22Rv1 (cell line): ENCODE measurements around the gene HPSE2.

Experiments used
- CTCF ChIP-seq: fragments of 450-650 bp; IDR thresholded peaks from 2 replicates; pipeline ENCODE4 v1.5.1; 2017; ENCODE audit warnings: mild to moderate bottlenecking
- ZFX ChIP-seq: fragments of 450-650 bp; IDR thresholded peaks from 2 replicates; pipeline ENCODE4 v1.6.1; 2017; ENCODE audit warnings: antibody characterized with exemption, borderline replicate concordance

- TF ChIP-seq CTCF (no peak), ZFX (no peak)
Measured at GRCh38 chr10:98449287-98449686, 786.4 kb downstream of the HPSE2 start.
